DND-41 (cell line): Measurements from ENCODE around the gene CAMKMT.

ENCODE experiments used
- ATAC-seq: fragments of 200-7000 bp; cut with Tn5 transposase; 3 replicates; pipeline ENCODE4 v1.9.1; 2021; ENCODE audit warnings: low read depth; ENCODE audit not compliant: insufficient read depth
- DNase-seq: peaks from one replicate; pipeline ENCODE4 v3.0.0-alpha.2; 2020
- H2AFZ ChIP-seq: 2 replicates; pipeline ENCODE4 v1.6.0; 2012; ENCODE audit warnings: low read depth, low read length
- H3K27ac ChIP-seq: 2 replicates; pipeline ENCODE4 v1.5.1; 2012; ENCODE audit warnings: low read length, inconsistent platforms
- H3K27me3 ChIP-seq: fragments of 200-600 bp; sonication (generic); 2 replicates; pipeline ENCODE4 v1.6.0; 2012; ENCODE audit warnings: low read length, mild to moderate bottlenecking, inconsistent platforms; ENCODE audit not compliant: insufficient read depth, poor library complexity
- H3K36me3 ChIP-seq: 2 replicates; pipeline ENCODE4 v1.5.1; 2012; ENCODE audit warnings: low read length, inconsistent platforms; ENCODE audit not compliant: insufficient read depth
- H3K4me1 ChIP-seq: 2 replicates; pipeline ENCODE4 v1.5.1; 2012; ENCODE audit warnings: mild to moderate bottlenecking, low read length; ENCODE audit not compliant: insufficient read depth
- H3K4me2 ChIP-seq: 2 replicates; pipeline ENCODE4 v1.6.0; 2012; ENCODE audit warnings: mild to moderate bottlenecking, moderate library complexity, low read length, inconsistent platforms; ENCODE audit not compliant: insufficient read depth
- H3K4me3 ChIP-seq, 2 experiments: fragments of 200-600 bp in 1 of 2; shearing (Covaris generic) in 1 of 2; 2 replicates each; pipeline ENCODE4 v1.5.1; 2012 to 2016; ENCODE audit warnings: inconsistent platforms in 2 of 2, low read length in 2 of 2, mild to moderate bottlenecking in 2 of 2, low read depth in 1 of 2, moderate library complexity in 1 of 2
- H3K79me2 ChIP-seq: 2 replicates; pipeline ENCODE4 v1.6.0; 2012; ENCODE audit warnings: low read length, inconsistent platforms; ENCODE audit not compliant: insufficient read depth
- H3K9ac ChIP-seq: 2 replicates; pipeline ENCODE4 v1.6.0; 2012; ENCODE audit warnings: low read depth, mild to moderate bottlenecking, inconsistent platforms, low read length, moderate library complexity
- H3K9me3 ChIP-seq: 2 replicates; pipeline ENCODE4 v1.5.1; 2012; ENCODE audit warnings: low read length, moderate library complexity, mild to moderate bottlenecking, inconsistent platforms; ENCODE audit not compliant: insufficient read depth, severe bottlenecking
- H4K20me1 ChIP-seq: 2 replicates; pipeline ENCODE4 v1.6.0; 2012; ENCODE audit warnings: low read length; ENCODE audit not compliant: insufficient read depth
- CTCF ChIP-seq: IDR thresholded peaks from 2 replicates; pipeline ENCODE4 v1.5.1; 2012; ENCODE audit warnings: borderline replicate concordance, low read length, moderate library complexity, mild to moderate bottlenecking; ENCODE audit not compliant: poor library complexity, severe bottlenecking; ENCODE audit errors: extremely low read depth
- EZH2 ChIP-seq: IDR thresholded peaks from 3 replicates; pipeline ENCODE4 v1.6.1; 2012; ENCODE audit warnings: borderline replicate concordance, low read depth, mild to moderate bottlenecking, moderate library complexity, low read length, inconsistent platforms; ENCODE audit not compliant: severe bottlenecking

CAMKMT gene

GRCh38 chr2:44805401-44806235, 443.9 kb downstream of the CAMKMT start:
- DNase-seq (no peak), ATAC-seq (no peak)
- Histone ChIP-seq H3K9ac (no peak overlapping the region), H2AFZ (no peak overlapping the region), H3K4me1 (no peaks in the 10 kb centered on the region), H3K27ac (no peak overlapping the region), H3K4me3 (no peak overlapping the region), H3K79me2 (no peaks in the 10 kb centered on the region), H3K4me2 (no peak overlapping the region), H3K36me3 (no peaks in the 10 kb centered on the region), H4K20me1 (no peaks in the 10 kb centered on the region), H3K27me3 (peaks cover 29% of the 10 kb centered on the region), H3K9me3 (no peaks in the 10 kb centered on the region)
- TF ChIP-seq EZH2 (no peak), CTCF (no peak)

- no peak for ATAC-seq
- Histone ChIP-seq H3K9me3 (no peaks in the 10 kb centered on the region), H3K36me3 (no peaks in the 10 kb centered on the region), H3K27ac (no peak overlapping the region), H3K4me1 (no peaks in the 10 kb centered on the region), H4K20me1 (no peaks in the 10 kb centered on the region), H3K4me3 (no peak overlapping the region), H2AFZ (no peak overlapping the region), H3K9ac (no peak overlapping the region), H3K27me3 (peaks cover 29% of the 10 kb centered on the region), H3K79me2 (no peaks in the 10 kb centered on the region), H3K4me2 (no peak overlapping the region)
- TF ChIP-seq EZH2 (peak; percentile 61), CTCF (no peak)
- DNase-seq = no peak
Observed at GRCh38 chr2:44807201-44808025, 445.7 kb downstream of the CAMKMT start.

GRCh38 chr2:44810892-44811530, 449.3 kb downstream of the CAMKMT start:
- Histone ChIP-seq H3K4me2 (no peak overlapping the region), H4K20me1 (no peaks in the 10 kb centered on the region), H3K4me3 (no peak overlapping the region), H3K9ac (no peak overlapping the region), H3K9me3 (no peaks in the 10 kb centered on the region), H3K36me3 (no peaks in the 10 kb centered on the region), H3K79me2 (no peaks in the 10 kb centered on the region), H2AFZ (no peak overlapping the region), H3K4me1 (no peaks in the 10 kb centered on the region), H3K27ac (no peak overlapping the region), H3K27me3 (peaks cover 17% of the 10 kb centered on the region)
- DNase-seq = no peak
- no peak for ATAC-seq
- TF ChIP-seq EZH2 = no peak
- TF ChIP-seq CTCF = no peak
